SKM-1 (cell line): ENCODE measurements around the gene TMEM196.
"Not testable (repeated sequence)": the region's sequence is repeated elsewhere in the genome, so short reads cannot be mapped to it uniquely, and the experiment has no call there.

Experiments used
- DNase-seq: peaks from one replicate; lab custom pipeline; 2025; ENCODE audit not compliant: unreplicated experiment; lab: John Stamatoyannopoulos, UW

Gene TMEM196

DNA sequence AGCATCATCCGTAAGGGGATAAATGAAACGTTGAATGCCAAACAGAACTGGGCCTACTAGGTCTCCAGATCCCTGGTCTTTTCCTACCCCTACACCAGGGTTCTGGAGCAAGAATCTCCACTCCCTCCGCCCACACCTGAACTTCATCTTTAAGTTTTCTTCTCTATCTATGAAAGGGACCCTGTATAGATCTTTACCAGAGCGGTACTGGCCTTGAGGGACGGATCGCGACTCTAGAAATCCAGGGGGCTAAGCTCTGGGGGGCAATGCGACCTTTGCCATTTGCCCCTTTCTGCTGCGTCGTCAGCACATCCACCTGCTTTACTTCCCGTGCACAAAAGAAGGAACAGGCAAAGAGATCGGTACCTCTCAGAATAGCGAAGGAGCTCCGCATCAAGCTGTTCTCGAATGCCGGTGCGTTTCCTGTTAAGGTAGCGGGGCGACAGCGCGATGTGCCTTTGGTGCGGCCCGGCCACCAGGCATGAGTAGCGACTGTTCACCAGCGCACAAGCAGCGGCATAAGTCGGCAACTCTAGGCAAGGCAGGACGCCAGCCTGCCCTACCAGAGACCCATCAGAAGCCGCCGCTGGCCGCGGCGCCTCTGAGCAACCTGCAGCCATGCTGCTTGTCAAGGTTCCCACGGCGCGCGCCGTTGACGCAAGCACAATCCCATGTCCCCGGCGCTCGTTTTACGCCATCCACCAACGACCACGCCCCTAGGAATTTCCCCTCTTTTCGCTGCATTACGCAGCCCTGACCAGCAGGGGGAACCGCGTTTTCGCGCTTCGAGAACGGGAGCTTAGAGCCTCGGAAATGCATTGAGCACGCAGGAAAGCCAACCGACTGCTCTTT is 64.8 kb downstream of the TMEM196 start, which contains the start of gene POLR1F:
Gene POLR1F (minus strand): TSS at position 641 of the 852 bp plus-strand sequence. CDS start 21 bp downstream, at position 620.
- peak; percentile 90 for DNase-seq

DNA sequence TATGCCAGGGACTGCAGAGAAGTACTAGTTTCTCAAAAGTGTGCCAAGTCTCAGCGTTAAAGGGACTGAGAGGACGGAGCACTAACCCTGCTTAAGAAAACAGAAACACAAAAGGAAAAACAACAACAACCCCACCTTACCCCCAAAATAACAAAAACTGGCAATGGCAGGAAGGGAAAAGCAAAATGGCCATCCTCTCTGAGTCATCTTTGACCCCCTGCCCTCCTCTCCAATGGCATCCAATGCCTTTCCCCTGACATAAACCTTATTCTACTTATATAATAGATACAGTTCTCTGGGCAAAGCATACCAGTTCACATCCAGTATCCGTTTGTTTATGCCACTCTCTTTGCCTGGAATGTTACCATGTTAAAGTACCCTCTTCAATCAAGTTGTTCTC is 66.2 kb downstream of the TMEM196 start:
- DNase-seq: no peak

DNA sequence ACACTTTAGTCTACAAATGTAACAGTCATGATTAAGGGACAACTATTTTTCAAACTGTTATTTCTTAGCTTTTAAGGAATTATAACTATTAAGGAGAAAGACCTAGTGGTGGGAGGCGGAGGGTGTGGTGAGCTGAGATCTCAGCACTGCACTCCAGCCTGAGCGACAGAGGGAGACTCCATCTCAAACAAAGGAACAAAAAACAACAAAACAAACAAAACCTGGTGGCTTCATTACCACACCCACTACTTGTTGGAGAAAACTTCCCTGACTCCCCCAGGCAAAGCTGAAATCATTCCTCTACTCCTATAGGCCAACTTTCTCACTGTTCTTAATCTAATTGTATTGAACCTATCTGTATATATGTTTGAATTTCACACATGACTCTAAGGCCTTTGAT is 67.8 kb downstream of the TMEM196 start:
- no peak for DNase-seq

DNA sequence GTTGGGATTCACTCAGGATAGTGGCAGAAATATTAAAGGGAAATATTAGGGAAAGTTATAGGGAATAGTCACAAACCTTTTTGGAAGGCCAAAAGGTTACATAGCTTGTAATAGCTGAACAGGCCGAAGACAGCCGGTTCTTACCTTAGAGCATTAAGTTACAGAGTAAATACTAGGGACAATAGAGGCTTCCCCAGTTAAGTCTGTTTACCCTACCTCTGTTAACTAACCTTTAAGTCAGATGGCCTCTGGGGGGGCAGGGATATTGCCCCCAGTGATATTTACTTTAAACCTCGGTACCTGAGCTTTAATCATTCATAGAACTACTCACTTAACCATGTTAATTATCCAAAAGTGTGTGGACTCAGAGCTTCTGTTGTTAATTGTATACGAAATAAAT is 71.9 kb downstream of the TMEM196 start:
- no peak for DNase-seq

DNA sequence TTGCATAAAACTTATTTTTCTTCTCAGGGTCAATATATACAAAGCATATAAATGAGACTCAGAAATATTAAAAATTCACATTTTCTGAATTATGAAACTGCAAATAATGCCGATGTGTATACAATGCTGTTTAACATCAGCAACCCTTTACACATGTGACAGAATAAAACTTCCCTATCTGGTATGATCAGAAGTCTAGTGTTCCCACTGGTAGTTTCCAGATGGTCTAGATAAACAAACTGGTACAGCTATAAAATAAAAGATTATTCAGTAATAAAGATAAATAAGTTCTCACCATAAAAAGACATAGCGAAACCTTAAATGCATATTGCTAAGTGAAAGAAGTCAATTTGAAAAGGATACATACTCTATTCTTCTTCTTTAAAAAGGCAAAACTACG is 72.5 kb downstream of the TMEM196 start:
- no peak for DNase-seq

DNA sequence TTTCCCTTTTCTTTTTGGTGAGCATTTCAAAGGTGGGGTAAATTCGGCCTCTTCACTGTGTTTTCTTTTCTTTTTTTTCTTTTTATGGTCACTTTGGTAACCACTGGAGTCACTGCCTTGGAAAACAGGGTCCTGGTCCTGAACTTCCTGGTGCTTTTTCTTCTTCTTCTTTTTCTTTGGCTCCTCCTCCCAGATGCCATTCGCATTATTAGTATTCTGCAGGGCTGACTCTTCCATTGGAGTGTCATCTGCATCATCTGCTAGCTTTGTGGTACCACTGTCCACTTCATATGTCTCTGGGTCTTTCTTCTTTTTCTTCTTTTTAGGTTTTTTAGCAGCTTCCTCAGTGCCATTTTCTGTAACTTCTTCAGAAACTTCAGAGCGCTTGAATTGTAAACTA is 75.1 kb downstream of the TMEM196 start:
- DNase-seq: no peak

DNA sequence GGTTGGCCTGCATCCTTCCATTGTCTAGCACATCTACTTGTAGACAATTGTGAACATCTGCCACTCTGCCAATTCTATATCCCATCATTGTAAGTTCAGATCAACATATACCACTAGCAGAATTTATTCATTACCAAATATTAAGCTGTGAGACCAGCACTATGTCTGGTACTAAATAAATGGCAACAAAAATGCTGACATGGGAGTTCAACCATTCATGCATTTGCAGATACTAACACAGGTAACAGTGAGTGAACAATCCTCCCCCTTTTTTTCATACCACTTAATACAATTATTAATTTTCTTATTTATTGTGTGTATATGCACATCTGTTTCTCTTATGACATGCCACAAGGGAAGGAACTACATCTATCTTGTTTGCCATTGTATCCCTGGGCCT is 76.5 kb downstream of the TMEM196 start:
- DNase-seq: no peak

DNA sequence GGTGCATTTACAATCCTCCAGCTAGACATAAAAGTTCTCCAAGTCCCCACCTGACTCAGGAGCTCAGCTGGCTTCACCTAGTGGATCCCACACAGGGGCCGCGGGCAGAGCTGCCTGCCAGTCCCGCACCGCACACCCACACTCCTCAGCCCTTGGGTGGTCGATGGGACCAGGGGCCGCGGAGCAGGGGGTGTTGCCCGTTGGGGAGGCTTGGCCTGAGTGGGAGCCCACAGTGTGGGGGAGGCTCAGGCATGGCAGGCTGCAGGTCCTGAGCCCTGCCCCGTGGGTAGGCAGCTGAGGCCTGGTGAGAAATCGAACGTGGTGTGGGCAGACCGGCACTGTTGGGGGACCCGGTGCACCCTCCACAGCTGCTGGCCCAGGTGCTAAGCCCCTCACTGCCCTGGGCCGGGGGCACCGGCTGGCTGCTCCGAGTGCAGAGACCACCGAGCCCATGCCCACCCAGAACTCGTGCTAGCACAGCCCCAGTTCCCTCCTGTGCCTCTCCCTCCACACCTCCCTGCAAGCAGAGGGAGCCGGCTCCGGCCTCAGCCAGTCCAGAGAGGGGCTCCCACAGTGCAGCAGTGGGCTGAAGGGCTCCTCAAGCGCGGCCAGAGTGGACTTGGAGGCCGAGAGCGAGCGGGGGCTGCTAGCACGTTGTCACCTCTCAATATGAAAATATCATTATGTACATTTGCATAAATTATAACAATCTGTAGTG is 81.1 kb downstream of the TMEM196 start:
- no peak for DNase-seq

DNA sequence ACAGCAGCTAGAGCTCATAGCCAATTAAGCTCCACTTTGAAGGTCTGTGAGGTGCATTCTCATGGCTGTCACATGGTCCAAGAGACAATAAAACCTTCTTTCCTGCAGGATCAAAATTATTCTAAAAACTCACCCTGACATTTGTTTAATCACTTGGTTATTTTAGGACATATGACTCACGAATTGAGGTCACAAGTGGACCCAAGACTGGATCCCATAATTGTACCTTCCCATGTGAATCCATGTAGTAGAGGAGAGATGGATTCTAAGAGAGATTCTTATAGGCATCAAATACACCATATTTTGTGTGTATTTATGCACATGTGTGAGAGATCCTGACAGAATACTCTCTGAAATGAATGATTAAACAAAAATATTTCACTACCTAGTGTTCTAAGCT is 82.7 kb downstream of the TMEM196 start:
- DNase-seq: no peak

DNA sequence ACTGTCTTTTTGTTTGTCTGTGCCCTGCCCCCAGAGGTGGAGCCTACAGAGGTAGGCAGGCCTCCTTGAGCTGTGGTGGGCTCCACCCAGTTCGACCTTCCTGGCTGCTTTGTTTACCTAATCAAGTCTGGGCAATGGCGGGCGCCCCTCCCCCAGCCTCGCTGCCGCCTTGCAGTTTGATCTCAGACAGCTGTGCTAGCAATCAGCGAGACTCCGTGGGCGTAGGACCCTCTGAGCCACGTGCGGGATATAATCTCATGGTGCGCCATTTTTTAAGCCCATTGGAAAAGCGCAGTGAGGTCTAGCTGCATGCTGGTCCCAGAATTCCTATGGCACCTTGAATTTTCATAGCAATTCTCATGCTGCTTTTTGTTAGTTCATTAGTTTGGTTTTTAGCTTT is 84.3 kb downstream of the TMEM196 start:
- not testable (repeated sequence) for DNase-seq

DNA sequence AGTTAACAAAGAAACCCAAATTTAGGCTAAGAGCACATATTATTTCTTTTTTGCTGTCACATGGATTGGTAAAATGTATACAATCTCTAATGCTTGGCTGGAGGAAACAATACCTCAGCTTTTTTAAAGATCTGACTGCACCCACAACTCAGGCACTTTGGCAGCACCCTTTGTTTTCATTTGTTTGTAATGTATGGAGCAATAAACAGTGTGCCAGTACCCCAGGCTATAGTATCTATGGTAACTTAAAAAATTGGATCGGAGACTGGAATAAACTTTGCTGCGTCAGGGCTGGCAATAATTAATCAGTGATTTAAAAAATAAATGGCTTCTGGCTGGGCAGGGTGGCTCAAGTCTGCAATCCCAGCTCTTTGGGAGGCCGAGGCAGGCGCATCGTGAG is 91.8 kb downstream of the TMEM196 start:
- DNase-seq: no peak

DNA sequence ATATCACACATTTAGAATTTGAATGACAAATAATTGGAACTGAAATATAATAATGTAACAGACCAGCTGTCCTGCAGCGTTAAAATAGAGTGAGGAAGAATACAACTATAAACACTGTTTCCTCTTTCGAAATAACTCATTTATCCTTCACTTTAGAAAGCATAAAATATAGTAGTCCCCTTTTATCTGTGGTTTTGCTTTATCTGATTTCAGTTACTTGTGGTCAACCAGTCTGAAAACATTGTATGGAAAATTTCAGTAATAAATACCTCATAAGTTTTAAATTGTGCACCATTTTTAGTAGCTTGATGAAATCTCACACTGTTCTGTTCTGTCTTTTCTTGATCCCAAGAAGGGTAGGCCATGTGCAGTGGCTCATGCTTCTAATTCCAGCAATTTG is 96.2 kb downstream of the TMEM196 start:
- peak; percentile 27 for DNase-seq

DNA sequence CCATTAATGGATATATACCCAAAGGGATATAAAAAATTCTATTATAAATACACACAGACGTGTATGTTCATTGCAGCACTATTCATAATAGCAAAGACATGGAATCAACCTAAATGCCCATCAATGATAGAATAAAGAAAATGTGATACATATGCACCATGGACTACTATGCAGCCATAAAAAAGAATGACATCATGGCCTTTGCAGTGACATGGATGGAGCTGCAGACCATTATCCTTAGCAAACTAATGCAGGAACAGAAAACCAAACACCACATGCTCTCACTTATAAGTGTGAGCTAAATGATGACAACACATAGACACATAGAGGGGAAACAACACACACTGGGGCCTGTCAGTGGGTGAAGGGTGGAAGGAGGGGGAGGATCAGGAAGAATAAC is 97.6 kb downstream of the TMEM196 start:
- DNase-seq: no peak

DNA sequence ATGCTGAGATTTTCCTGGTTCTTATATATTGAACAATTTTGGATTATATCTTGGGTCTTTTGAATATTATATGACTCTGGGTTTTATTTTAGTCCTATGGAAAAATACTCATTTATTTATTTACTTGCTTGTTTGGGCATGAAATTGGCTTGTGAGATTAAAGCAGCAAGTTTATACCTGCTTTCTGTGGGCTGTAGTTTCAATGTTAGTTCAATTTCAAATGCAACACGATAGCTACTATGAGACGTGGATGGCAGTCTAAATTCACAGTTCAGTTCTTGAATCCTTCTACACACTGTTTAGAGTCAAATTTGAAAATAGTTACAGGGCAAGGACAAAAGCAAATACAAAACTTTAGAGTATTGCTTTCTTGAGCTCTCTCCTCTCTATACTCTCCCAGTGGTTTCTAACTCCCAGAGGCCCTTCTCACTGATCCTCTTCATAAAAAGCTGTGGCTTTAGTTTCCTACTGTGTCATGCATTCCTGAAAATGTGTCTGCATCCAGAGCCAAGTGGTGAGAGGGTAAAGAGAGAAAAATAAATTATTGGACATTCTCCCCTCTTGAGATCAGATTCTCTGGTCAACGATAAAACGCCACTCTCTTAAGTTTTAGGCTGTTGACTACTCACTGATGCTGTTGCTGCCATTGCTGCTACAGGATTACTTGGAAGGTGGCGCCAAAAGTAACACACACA is 99.0 kb downstream of the TMEM196 start:
- no peak for DNase-seq

DNA sequence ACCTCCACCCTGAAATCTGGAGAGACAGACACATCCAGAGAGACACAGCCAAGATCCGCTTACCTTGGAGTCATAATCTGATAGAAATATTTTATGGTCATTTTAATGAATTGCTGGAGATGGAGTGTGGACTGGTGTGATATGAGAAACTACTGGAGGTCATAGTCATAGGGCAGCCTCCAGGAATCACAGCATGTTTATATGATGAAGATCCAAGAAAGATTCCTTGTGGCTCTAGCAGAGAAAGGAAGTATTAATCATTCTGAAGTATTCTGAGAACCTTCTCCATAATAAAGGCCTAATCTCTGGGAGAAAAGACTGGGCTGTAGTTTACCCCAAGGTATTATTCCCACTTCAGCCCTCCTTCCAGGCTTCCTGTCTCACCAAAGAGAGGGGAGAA is 102.6 kb downstream of the TMEM196 start:
- no peak for DNase-seq
